HG02973 (cell line): Measurements from ENCODE around the gene KLHDC7B.
A peak's percentile ranks its signal among the peaks of the same experiment; 100 is the strongest.

Experiments used
- ATAC-seq: cut with Tn5 transposase; IDR thresholded peaks from one replicate; pipeline ENCODE4 v1.9.1; 2021; ENCODE audit warnings: moderate library complexity; ENCODE audit not compliant: unreplicated experiment

Gene KLHDC7B

DNA sequence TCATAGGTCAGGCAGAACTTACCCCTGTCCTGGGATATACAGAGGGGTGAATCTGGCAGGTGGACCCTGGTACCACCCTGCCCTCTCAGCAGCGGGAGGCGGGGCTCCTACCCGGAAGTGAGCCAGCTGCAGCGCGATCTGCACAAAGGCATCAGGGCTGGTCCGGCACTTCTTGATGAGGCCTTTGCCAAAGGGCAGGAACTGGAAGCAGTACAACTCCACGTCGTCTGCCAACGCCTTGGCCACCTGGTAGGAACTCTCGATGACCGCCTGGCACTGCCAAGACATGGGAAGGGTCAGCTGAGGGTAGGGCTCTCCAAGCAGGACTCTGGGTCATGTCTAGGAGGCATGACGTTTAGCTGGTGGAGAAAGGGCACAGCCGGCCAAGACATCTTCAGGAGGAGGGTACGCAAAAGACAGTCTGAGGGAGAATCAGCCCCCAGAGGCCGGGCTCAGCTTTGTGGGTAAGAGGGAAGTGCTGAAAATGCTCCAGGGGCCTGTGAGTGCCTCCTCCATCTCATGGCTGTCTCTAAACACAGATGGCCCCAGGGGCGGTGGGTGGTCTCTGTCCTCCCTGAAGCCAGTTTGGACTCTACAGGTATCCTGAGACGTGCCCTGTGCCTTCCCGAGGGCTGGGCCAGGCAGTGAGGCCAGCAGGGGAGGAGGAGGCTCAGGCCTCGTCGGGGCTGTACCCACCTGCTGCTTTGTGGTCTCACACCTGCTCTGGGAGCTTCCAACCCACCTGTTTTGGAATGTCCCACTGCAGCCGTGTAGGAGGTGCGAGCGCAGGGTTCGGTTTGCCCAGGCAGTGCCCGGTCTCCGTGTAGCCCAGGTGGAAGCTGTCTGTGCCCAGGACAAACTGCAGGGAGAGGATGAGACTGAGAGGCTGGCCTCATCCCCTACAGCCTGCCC, 25.8 kb downstream of the KLHDC7B start:
- no peak for ATAC-seq

GRCh38 chr22:50572965-50573364, 27.3 kb downstream of the KLHDC7B start:
- no peak for ATAC-seq

DNA sequence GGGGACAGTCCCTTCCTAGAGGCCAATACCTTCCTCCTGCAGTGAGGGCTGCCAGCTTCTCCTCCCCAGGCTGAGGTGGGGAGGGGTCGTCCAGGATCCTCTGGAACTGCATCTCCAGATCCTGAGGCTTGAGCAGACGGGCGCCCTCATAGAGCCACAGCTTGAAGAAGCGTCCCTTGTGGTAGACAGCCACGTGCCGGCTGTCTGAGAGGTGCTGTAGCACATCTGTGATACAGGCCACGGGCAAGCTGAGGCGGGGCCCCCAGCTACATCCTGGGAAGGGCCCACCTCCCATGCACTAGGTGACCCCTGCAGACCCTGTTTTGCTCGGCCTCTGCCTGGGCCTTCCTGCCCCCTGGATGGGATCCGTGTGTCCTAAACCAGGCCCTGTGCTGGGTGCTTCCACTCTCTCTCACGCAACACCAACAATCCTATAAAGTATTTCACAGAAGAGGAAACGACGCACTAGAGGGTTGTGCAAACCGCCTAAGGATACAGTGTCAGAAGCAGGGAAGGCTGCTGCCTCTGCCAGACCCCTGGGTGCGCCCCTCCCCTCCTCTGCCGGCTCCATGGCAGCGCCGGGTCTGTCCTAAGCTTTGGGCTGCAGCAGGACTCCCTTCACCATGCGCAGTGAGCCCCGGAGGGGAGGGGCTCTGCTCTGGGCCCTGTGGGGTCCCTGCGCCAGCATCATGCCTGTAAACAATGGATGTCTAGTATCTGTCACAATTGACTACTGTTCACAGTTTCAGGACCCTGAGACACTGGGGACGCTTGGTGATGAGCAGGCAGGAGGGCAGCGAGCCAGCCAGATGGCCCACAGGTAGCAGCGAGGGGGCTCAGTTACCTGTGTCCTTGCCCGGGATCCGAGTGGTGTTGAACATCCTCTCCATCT, 28.0 kb downstream of the KLHDC7B start:
- ATAC-seq = no peak

- ATAC-seq = no peak
Observed at GRCh38 chr22:50574383-50574755, 28.7 kb downstream of the KLHDC7B start.

DNA sequence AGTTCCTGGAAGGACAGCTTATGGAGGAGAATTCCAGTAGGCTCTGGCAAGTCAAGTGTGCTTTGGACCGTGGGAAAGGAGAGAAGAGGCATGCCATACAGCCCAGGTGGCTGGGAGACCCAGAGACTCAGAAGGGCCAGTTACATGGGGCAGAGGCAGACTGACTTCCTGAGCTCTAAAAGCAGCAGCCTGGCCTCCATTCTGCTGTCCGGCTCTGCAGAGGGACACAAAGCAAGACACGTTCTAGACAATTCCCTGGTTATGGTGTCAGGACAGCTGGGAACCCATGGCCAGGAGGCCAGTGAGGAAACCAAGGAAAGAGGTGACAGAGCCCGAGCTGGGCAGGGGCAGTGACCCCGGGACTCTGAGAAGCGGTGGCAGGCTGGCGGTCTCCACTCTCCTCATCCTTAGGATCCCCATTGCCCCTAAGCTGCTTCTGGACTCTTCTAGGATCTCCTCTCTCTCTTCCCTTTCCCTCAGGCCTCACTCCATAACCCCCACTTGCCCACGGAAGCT, 29.8 kb downstream of the KLHDC7B start:
- ATAC-seq = no peak

GRCh38 chr22:50576070-50576469, 30.4 kb downstream of the KLHDC7B start:
- ATAC-seq = no peak

DNA sequence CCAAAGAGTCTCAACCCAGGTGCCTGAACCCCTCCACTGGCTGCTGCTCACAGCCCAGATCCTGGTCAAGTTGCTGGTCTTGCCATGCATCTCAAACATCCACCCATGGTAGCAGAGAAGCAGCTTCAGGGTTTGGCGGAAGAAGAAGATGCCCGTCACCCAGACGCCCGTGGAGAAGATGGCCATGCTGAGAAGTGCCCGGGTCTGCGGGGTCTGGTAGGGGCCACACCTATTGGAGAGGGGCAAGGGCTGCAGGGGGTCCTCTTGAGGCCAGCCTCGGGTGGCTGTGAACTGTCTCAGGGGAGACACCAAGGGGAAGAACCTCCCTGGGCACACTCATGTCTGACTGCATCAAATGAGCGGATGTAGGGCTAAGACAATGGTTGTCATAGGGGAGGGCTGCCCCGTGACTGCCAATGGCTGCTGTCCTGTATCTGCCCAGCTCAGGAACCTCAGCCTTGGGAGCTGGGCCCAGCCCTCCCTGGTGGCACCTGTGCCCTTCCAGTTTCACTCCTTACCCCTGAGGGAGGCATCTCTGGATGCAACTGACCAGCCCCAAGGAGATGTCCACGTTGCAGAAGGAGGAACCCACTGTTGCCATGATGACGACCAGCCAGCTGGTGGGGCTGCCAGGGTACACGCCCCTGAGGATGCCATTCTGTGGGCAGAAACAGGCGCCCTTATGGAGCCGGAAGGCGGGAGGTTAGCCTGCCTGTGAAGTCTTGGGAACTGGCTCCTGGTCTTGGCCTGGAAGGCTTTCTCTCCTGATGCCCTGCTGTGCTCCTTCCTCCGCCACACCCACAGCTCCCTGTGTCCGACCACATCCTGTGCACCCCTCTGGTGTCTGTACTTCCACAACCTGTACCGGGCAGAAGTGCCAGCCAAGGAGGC, 31.4 kb downstream of the KLHDC7B start:
- ATAC-seq = no peak

- ATAC-seq = no peak
Observed at GRCh38 chr22:50577697-50577986, 31.9 kb downstream of the KLHDC7B start.

GRCh38 chr22:50577987-50578775, 32.5 kb downstream of the KLHDC7B start, which contains the start of gene CPT1B:
Gene CPT1B, minus strand, starts transcription at chr22:50578427. Its CDS starts 512 bp downstream, at chr22:50577915.
- no peak for ATAC-seq

GRCh38 chr22:50578776-50579310, 33.1 kb downstream of the KLHDC7B start:
- ATAC-seq = no peak

DNA sequence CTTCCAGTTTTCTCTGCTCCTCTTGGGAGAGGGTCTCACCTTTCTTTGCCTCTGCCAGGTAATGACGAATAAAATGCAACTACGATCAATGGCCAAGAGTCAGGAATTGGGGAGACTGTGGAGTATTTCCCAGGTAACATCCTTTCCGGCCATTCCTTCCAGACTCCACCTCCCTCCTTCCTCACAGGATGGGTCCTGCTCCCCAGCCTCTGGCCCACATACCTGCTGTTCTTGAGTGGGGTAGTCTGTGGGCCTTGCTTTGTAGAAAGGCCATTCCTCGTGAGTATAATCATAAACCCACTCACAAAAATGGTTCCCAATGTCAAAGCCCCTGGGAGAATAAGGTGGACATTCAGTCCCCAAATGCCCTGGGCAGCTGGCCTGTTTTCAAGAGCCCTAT, 34.1 kb downstream of the KLHDC7B start:
- no peak for ATAC-seq

DNA sequence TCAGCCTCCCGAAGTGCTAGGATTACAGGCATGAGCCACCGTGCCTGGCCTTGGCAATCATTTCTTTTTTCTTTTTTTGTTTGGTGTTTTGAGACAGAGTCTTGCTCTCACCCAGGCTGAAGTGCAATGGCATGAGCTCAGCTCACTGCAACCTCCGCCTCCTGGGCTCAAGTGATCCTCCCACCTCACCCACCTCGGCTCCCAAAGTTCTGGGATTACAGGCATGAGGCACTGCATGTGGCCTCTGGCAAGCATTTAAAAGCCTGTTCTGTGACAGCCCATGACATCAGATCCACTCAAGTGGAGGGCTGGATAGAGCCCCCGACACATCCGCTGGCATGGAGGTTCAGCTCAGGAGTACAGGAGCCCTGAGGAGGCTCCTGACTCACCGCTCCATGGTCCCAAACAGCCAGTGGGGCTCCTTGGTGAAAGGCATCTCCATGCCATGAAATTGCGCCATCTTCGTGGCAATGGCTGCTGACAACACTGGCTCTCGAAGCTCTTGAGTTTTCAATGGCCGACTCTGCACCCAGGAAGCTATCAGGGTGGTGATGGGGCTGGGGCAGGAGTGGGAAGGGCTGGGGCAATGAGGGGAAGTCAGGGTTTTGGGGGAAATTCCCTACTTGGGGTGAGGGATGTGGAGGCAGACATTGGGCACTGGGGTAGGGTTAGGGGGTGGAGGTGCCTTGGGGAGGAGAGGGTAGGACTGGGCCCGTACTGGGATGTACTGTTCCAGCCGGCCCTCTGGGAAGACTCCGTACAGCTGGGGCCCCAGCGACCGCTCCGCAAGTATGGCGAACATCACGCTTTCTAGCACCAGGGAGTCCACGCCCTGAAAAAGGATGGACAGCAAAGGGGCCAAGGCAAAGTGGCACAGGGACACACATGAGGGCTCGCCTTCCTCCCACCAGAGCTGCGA, 35.6 kb downstream of the KLHDC7B start:
- ATAC-seq = no peak

DNA sequence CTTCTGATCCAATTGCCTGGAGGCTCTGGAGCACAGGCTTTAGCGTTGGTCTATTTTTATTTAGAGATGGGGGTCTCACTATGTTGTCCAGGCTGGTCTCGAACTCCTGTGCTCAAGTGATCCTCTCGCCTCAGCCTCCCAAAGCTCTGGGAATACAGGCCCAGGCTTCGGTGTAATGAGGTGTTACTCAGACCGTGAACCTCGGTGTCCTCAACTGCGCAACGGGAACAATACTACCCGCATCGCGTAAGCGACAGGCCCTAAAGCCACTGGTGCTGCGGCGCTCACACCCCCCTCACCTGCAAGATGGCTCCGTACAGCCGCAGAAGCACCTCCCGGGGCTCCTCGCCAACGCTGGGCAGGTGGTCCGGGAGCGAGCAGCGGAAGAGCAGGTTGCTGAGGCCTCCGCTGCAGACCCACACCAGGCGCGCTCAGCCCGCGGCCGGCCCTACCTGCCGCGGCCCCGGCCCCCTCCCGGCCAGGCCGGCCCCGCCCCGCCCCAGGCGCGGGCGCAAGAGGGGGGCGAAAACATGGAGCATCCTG, 36.3 kb downstream of the KLHDC7B start:
- no peak for ATAC-seq

DNA sequence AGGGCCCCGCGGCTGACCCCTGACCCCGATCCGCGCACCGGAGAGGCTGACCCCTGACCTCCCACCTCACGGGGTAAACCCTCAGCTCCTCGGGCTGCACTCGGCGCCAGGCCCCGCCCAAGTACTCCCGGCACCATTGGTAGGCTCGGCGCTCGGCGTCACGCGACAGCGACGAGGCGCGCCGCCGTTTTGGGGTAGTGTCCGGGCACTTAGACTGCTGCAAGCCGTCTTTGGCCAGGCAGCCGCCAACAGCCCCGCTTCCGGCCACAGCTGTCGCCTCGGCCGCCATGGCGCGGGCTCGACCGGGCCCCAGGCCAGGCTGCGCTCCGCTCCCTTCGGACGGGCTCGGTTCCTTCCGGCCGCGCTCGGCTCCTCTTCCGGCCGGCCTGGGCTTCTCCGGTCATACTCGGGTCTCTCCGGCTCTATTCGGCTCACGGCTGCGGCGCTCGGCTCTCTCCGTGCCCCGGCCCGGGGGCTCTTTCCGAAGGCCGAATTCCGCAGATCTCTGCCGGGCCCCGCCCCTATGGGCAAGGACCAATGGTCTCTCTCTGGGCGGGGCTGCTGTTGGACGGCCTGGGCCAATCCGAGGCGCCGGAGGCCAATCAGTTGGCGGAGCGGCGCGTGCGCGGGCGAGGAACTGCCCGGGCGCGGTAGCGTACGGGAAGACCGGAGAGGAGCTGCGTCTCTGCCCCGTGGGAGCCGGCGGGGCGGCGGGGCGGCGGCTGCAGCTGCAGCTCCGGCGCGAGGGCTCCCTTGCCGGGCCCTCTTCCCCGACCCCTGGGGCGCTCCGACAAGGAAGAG, 37.0 kb downstream of the KLHDC7B start, which contains the start of gene CHKB:
Gene CHKB, minus strand, starts transcription at position 357 of the 801 bp plus-strand sequence. Its CDS starts 68 bp downstream, at position 289.
- peak; percentile 81 for ATAC-seq

- ATAC-seq = peak; percentile 24
Observed at GRCh38 chr22:50583294-50583861, 37.7 kb downstream of the KLHDC7B start.

DNA sequence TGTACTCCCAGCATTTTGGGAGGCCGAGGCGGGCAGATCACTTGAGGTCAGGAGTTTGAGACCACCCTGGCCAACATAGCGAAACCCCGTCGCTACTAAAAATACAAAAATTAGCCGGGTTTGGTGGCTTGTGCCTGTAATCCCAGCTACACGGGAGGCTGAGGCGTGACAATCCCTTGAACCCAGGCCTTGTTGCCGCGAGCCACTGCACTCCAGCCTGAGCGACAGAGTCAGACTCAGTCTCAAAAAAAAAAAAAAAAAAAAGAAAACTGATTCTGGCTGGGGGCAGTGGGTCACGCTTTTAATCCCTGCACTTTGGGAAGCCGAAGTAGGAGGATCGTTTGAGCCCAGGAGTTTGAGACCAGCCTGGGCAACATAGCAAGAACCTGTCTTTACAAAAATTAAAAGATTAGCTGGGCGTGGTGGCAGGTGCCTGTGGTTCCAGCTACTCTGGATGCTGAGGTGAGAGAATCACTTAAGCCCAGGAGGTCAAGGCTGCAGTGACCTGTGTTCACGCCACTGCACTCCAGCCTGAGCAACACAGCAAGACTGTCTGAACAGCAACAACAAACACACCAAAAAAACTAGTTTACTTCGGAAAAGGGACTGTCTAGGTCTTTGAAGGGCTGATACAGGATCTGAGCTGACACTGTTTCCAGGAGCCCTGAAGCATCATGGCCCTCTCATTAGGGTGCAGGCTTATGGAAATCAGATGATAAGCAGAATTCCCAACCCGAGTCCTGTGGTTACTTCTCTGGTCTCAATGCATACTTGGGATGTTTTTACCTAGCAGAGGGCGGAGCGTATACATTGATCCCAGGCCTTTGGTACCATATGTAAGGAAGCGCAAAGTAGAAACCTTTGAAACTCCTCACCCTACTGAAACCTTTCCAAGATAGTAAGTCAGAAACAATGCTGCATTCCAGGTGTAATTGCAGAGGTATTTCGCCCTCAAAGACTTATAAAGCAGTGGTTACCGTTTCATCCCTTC, 38.7 kb downstream of the KLHDC7B start:
- no peak for ATAC-seq
